ENCODE results near the gene E2F6.

- TF ChIP-seq EZH2phosphoT487 (IDR thresholded peaks at IDR 0.05; ENCODE audit: insufficient read depth, low read depth), result no peak
- TF ChIP-seq EZH2 (IDR thresholded peaks at IDR 0.05; ENCODE audit: insufficient read depth, poor library complexity, severe bottlenecking), result no peak
Measured at GRCh38 chr2:11492720-11493119, 26.8 kb upstream of the E2F6 start.
